PC-9 (cell line): ENCODE data around the gene UNC5B.

ENCODE experiments used
- CTCF ChIP-seq: fragments of 200-600 bp; sonication (generic); conservative IDR thresholded peaks from 2 replicates; pipeline ENCODE4 v1.6.1; 2017; ENCODE audit warnings: mixed run types, antibody characterized with exemption, mild to moderate bottlenecking, moderate library complexity
- EZH2 ChIP-seq: fragments of 200-600 bp; sonication (generic); IDR thresholded peaks from 2 replicates; pipeline ENCODE4 v1.8.0; 2017; ENCODE audit warnings: antibody characterized with exemption, low read depth

GRCh38 chr10:71184421-71184820, 27.9 kb upstream of the UNC5B start:
- TF ChIP-seq CTCF = no peak
- TF ChIP-seq EZH2 = no peak
